Hematopoietic multipotent progenitor cell (in vitro differentiated cells): ENCODE data around the gene VPS26A. TPM values are rescaled to one million over a fixed set of nuclear protein-coding genes. Genes with fewer than 3 reads are reported as not detected.
A peak's percentile ranks its signal among the peaks of the same experiment; 100 is the strongest.
"Not testable (repeated sequence)": the region's sequence is repeated elsewhere in the genome, so short reads cannot be mapped to it uniquely, and the experiment has no call there.

ENCODE experiments used
- DNase-seq, 3 donors: peaks; one replicate each; pipeline ENCODE4 v3.0.0-alpha.2; 2011 to 2015; ENCODE audit warnings: low read depth in 2 of 3, low spot score in 2 of 3
- total RNA-seq: library from RNA; depleted of rRNA; stranded (reverse); fragments of >200 nt; gene quantifications from one replicate; pipeline ENCODE4 v1.2.3, GENCODE V29; 2012

The VPS26A gene
- total RNA-seq, 1 donor = 7.0 TPM

DNA sequence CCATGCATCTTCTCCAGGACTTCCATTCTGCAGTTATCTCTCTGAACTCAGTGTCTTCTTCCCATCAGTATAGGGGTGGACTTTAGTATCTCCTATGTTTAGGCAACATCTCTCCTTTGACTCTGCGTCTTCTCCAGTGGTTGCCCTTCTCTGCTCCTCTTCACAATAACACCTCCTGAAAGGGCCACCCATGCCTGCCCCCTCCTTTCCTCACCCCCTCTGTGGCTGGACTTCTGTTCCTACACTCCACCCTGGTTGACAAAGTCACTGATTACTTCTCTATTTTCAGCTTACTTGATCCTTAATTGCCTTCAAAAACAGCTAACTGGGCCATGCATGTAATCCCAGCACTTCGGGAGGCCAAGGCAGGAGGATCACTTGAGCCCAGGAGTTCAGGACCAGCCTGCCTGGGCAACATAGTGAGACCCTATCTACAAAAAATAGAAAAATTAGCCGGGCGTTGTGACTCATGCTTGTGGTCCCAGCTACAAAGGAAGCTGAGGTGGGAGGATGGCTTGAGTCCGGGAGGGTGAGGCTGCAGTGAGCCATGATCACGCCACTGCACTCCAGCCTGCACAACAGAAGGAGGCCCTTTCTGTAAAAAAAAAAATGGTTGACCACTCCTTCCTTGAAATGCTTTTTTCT is 22.4 kb upstream of the VPS26A start:
- peak in 2 of 3 donors; percentile 46 to 51 for DNase-seq

DNA sequence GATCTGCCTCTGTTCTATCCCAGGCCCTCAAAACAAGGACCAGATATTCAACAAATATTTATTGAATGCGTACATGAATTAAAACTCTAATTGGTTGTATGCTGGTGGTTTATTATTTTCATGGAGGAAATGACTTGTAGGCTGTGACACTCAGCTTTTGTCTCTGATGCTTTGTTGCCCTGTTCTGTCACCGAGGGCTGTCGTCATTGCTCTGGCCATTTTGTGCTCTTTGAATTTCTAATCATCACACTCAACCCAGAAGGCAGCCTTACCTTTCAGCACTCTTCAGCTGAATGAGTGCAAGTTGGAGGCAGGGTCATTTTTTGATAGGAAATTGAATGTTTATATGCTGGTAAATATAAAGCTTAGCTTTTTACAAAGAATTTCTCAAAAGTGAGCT is 21.5 kb upstream of the VPS26A start:
- DNase-seq = no peak

DNA sequence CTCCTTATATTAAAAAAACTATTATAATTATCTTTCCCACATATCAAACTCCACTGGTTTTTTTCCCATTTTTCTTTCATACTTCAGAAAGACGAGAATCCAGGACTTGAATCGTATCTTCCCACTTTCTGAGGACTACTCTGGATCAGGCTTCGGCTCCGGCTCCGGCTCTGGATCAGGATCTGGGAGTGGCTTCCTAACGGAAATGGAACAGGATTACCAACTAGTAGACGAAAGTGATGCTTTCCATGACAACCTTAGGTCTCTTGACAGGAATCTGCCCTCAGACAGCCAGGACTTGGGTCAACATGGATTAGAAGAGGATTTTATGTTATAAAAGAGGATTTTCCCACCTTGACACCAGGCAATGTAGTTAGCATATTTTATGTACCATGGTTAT is 20.2 kb upstream of the VPS26A start:
- no peak for DNase-seq

DNA sequence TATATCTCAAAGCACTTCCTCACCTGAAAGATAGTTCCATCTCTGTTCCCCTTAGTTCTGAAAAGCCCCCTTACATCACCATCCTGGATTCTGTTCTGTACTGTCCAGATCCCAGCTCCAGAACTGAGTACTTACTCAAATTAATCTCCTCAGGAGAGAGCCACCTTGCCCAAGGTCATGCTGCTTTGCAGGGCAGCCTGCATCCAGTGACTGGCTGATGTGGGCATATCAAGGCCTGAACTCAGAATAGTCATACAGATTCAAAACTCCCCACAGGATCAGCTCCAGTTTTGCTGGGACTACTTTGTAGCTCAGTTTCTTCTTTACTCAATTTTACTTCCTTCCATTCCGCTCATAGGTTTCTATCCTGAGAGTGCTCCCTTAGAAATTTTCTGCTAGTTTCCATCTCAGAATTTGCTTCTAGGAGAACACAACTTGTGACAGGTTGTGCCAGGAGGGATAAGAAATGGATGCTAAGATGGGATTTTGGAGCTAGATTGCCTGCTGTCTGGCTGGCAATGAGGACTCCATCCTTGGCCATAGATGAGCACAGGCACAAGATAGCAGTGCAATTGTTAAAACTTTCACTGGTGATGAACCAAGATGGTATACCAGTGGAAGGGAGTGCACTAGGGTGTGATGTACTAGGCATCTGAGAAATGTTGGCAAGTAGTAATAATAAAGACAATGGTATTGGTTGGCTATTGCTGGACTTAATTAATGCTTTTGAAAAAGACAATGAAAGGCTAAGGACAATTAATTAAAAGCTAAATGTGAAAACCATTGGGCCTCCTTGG is 18.8 kb upstream of the VPS26A start:
- DNase-seq = no peak

DNA sequence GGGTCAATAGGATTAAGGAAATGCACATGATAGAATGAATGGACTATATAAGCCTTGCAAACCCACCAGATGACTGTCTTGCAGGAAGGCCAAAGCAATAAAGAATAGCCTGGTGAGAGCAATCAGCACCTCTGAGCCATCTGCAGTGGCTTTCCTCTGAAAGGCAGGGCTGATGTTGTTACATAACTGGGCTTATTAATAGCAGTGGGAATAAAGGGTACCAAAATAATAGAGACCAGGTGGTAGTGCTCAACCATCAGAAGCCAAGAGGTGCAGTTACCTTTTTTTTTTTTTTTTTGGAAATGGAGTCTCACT is 16.8 kb upstream of the VPS26A start:
- no peak for DNase-seq

DNA sequence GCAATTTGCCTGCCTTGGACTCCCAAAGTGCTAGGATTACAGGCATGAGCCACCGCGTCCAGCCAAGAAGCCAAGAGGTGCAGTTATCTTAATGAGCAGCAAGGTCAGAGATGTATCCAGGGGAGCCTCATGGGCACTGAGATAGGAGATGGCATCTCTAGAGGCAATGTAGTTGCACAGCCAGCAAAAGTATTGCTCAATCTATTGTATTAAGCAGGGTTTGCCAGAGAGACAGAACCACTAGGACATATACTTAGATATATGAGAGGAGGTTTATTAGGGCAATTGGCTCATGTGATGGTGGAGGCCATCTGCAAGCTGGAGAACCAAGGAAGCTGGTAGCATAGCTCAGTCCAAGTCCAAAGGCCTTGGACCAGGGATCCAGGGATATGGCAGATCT is 16.3 kb upstream of the VPS26A start:
- DNase-seq = no peak

DNA sequence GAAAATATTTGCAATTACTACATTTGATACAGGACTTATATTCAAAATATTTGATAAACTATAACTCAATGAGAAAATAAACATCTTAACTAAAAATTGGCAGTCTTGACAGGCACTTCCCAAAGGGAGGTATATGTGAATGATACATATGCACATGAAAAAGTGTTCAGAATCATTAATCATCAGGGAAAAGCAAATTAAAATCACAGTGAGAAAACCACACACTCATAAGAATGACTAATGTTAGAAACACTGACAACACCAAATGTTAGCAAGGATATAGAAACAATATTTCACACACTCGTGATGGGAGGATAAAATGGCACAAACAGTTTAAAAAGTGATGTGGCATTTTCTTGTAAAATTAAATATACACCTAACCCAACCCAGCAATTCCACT is 4.1 kb upstream of the VPS26A start:
- DNase-seq = no peak

DNA sequence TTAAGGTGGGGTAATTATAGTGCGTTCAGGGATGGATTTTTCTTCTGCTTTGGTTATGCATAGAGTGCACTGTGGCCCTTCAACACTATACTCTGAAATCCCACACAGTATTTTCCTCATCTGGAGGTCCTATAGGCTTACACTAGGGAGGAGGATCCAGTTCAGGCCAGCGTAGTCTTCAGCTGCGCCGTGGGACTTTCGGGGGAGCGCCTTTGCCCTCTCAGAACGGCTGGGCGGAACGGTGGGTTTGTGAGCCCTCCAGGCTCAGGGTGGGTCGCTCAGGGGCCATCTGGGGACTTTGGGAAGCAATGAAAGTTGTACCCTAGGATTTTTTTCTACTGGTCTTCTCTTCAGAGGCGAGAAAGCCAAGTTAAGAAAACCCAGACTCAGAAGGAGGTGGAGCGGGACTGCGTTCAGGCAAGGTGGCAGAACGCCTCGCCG is 652 bp upstream of the VPS26A start:
- no peak for DNase-seq

DNA sequence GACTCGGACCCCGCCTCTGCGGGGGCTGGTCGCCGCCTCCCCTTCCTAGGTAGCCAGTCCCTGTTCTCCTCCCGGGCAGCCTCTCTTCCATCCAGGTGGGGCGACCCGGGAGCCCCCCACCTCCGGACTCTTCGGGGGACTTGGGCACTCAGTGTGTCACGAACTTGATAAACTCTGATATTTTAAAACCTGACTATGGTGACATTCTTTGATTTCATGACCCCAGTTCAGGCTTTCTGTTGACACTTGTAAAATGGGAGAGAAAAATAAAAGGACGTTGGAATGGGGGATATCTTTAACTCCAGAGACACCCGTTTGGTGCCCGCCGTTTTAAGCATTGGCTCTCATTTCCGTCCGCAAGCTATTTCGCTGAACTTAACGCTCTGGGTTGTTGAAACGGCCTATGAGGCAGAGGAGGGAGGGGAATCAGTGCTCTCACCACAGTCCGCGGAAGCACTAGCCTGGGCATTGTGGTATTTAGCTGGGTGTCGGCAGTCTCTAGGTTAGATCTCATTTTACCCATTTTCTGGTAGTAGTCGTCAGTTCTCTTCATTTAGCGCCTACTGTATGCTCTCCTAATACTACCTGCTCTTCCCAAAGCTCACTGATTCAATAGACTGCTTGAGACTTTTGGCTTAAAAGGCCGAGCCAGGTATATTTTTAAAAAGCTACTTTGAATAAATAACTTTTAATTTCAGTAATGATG is 738 bp downstream of the VPS26A start:
- DNase-seq = peak in 2 of 3 donors; percentile 56 to 59

DNA sequence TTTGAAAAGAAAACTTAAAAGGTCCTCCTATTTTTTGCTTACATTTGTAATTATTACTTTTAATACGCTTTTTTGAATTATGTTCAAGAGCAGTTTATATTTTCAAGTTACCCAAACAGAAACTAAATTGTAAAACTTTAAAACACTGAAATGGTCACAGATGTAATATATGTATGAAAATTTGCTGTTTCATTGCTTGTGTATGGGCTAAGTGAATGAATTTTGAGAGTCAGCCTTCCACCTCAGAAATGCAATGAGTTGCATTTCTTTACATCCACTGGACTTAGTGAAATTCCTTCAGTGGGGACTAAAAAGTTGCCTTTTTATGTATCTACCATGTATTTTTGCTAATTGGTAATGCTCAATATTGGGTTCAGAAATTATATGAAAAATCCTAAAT is 1.6 kb downstream of the VPS26A start:
- DNase-seq = no peak

DNA sequence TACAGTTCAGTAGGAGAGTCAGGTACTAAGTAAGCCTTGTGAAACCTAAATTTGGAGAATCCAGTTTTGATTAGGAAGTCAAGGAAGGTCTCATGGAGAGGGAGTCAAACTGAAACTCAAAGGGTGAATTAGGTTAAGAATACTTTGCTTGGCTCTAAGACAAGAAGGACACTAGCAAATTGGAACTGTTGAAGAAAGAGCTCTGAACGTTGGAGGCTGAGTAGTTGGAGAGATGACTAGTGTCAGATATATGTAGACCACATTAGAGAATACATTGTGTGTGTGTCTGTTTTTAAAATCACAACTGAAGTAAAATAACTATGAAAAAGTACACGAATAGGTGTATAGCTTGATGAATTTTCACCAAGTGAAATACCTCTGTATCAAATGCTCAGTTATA is 6.3 kb downstream of the VPS26A start:
- no peak for DNase-seq

DNA sequence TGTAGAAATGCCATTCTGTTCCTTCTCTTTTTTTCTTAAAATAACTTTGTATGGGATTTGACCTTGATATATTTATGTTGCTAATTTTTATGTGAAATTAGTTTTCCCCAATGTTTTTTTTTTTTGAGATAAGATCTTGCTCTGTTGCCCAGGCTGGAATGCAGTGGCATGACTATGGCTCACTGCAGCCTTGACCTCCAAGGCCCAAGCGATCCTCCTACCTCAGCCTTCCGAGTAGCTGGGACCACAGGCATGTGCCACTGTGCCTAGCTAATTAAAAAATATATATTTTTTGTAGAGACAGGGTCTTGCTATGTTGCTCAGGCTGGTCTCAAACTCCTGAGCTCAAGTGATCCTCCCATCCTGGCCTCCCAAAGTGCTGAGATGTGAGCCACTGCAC is 16.0 kb downstream of the VPS26A start:
- no peak for DNase-seq

DNA sequence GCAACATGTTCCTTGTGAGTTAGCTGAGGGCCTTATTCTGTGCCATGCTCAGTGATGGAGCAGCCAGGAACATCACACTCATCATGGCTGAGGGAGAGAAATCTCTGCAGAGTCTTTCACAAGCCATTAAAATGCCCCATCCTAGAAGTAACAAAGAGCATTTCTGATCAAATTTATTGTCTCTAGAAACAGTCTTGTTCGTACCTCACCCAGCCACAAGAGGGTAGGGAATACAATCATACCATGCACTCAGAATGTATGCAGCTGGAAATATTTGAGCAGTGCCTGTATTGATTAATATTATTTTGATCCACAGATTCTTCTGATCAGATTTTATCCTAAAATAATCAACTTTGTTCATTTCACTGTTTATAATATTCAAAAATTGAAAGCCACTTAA is 17.3 kb downstream of the VPS26A start:
- no peak for DNase-seq

DNA sequence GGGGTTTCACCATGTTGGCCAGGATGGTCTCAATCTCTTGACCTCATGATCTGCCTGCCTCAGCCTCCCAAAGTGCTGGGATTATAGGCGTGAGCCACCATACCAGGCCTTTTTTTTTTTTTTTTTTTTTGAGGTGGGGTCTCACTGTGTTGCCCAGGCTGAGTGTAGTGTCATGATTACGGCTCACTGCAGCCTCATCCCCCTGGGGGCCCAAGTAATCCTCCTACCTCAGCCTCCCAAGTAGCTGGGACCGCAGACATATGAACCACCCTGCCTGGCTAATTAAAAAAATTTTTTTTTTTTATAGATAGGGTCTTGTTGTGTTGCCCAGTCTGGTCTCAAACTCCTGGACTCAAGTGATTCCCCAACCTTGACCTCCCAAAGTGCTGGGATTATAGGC is 18.1 kb downstream of the VPS26A start:
- not testable (repeated sequence) for DNase-seq

DNA sequence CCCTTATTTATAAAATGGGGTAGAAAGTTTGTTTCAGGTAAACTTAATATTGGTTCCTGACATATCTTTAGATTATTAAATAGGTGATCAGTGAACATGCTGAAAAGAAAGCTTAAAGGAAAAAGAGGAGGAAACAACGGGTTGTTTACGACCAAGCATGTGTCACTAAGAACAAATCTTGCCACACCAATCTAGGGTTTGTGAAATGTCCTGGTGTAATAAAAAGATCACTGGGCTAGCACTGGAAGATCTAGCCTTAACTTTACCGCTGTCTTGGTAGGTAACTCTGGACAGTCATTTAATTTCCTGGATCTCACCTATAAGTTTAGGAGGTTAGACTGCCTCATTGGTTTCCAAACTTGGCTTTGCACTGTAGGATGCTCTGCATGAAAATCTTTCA is 19.0 kb downstream of the VPS26A start:
- DNase-seq = no peak

DNA sequence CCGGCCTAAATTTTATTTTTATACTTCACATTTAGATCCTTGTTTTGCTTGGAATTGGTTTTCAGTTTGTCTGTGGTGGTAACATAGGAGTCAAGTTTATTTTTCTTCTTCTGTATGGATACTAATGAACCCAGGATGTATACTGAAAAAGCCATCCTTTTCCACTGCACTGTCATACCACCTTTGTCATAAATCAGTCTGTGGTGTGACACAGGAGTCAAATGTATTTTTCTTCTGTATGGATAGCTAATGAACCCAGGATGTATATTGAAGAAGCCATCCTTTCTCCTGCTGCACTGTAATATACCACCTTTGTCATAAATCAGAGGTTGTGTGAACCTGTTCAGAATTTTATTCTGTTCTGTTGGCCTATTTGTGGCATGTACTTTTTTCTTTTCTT is 21.4 kb downstream of the VPS26A start:
- DNase-seq = no peak

DNA sequence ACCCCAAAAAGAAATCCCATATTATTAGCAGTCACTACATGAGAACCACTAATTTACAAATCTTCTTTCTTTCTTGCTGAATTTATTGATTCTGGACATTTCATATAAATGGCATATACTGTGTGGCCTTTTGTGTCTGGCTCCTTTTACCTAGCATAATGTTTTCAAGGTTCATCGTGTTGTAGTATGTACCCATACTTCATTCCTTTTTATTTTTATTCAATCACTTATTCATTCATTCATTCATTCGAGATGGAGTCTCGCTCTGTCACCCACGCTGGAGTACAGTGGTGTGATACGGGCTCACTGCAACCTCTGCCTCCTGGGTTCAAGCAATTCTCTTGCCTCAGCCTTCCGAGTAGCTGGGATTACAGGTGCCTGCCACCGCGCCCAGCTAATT is 21.9 kb downstream of the VPS26A start:
- DNase-seq = no peak

DNA sequence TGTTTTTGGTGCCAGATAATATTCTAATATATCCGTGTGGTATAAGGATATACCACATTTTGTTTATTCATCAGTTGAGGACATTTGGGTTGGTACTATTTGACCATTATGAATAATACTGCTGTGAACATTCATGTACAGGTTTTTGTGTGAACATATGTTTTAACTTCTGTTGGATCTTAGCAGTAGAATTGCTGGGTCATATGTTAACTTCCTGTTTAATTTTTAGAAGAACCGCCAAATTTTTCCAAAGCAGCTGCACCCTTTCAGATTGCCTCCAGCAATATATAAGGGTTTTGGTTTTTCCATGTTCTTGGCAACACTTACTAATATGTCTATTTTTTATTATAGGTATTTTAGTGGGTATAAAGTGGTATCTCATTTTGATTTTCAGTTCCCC is 22.8 kb downstream of the VPS26A start:
- DNase-seq = peak in 2 of 3 donors; percentile 29 to 48

DNA sequence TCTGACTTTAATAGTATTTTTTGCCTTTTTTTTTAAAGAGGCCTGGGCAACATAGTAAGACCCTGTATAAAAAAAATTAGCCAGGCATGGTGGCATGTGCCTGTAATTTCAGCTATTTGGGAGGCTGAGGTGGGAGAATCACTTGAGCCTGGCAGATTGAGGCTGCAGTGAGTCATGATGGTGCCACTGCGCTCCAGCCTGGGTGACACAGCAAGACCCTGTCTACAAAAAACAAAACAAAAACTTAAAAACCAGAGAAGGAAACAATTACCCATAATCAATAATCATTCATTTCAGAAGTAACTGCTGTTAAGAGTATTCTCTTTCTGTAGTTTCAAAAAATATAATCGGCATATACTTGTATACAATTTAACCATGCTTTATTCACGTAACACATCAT is 28.0 kb downstream of the VPS26A start:
- DNase-seq = no peak

DNA sequence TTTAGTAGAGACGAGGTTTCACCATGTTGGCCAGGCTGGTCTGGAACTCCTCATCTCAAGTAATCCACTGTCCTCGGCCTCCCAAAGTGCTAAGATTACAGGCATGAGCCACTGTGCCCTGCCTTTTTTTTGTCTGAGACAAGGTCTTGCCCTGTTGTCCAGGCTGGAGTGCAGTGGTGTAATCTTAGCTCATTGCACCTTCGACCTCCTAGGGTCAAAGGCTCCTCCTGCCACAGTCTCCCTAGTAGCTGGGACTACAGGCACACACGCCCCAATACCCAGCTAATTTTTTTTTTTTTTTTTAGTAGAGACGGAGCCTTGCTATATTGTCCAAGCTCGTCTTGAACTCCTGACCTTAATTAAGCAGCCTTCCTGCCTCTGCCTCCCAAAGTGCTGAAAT is 29.2 kb downstream of the VPS26A start:
- DNase-seq = no peak

DNA sequence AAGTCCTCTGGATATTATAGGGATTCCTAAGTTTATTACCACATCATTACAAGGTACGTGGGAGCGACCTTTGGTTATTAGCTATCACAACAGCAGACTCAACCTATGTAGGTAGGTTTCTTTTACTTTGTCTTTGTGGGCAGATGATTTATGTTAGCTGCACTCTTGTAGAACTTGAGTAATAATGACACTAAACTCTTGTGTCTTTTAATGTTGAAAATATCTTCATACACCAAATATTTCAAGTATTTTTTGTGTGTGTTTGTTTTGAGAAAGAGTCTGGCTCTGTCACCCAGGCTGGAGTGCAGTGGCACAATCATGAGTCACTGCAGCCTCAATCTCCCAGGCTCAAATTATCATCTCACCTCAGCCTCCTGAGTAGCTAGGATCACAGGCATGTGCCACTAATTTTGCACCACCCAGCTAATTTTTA is 36.8 kb downstream of the VPS26A start:
- no peak for DNase-seq

DNA sequence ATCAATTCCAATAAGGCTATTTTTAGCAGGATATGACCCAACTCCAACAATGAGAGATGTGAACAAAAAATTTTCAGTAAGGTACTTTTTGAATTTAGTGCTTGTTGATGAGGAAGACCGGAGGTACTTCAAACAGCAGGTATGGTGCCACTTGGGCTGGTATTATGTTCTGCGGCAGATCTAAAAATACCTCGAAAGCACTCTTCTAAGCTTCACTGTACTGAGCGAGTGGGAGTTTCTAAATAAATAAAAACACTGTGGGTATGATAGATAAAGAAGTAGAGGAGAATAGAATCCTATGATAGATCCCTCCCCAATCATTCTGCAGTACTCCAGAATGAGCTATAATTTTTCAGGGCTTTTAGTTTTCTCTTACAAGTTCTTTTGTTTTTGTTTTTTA is 44.5 kb downstream of the VPS26A start:
- DNase-seq = no peak
